A549 (cell line): ENCODE results near the gene COPZ2. TPM values are rescaled to one million over a fixed set of nuclear protein-coding genes. Genes with fewer than 3 reads are reported as not detected.

ENCODE experiments used
- ATAC-seq, 2 experiments: fragments of 200-7000 bp in 1 of 2; fragments of >200 bp in 1 of 2; cut with Nextera tagmentation in 1 of 2; cut with Tn5 transposase in 1 of 2; 3 replicates each; pipeline versions ENCODE4 v1.8.0 to v1.9.1; 2018 to 2020; ENCODE audit warnings: mild to moderate bottlenecking in 1 of 2, moderate library complexity in 1 of 2
- CTCF ChIA-PET: fragments of 300-600 bp; sonication (Branson Sonifier 250); formaldehyde crosslinking; extraction: SDS; loops from one replicate; lab custom pipeline; 2021; ENCODE audit warnings: antibody characterized with exemption, inconsistent platforms; lab: Yijun Ruan, JAX
- POLR2A ChIA-PET: fragments of 350-600 bp; formaldehyde crosslinking; extraction: SDS; loops from one replicate; lab custom pipeline; 2021; ENCODE audit warnings: antibody characterized with exemption, inconsistent platforms; lab: Yijun Ruan, JAX
- DNase-seq, 2 experiments: peaks; one replicate each; pipeline versions ENCODE4 v3.0.0 to v3.0.0-alpha.2; 2011 to 2016; ENCODE audit warnings: low read depth in 1 of 2, low spot score in 1 of 2
- FAIRE-seq: peaks from 2 replicates; lab custom pipeline; 2011; peaks lifted over from hg19 to GRCh38; lab: Jason Lieb, UNC
- H3K27ac ChIP-seq, 2 experiments: fragments of >200 bp; sonication (Bioruptor Twin); formaldehyde crosslinking; 3 replicates each; pipeline ENCODE4 v1.5.1; 2016 to 2017
- H3K4me1 ChIP-seq: fragments of >200 bp; sonication (Bioruptor Twin); formaldehyde crosslinking; 3 replicates; pipeline ENCODE4 v1.6.1; 2016
- H3K4me2 ChIP-seq: fragments of >200 bp; sonication (Bioruptor Twin); formaldehyde crosslinking; 3 replicates; pipeline ENCODE4 v1.6.1; 2016
- H3K4me3 ChIP-seq: fragments of >200 bp; sonication (Bioruptor Twin); formaldehyde crosslinking; 3 replicates; pipeline ENCODE4 v1.5.1; 2016
- H3K9me3 ChIP-seq: fragments of >200 bp; sonication (Bioruptor Twin); formaldehyde crosslinking; 3 replicates; pipeline ENCODE4 v1.6.1; 2016
- BHLHE40 ChIP-seq: IDR thresholded peaks from 2 replicates; pipeline ENCODE4 v1.6.1; 2012; ENCODE audit warnings: low read depth, low read length, inconsistent platforms
- CBX2 ChIP-seq: fragments of 200-600 bp; sonication (generic); IDR thresholded peaks from 2 replicates; pipeline ENCODE4 v1.6.1; 2016; ENCODE audit warnings: low read depth, mild to moderate bottlenecking, borderline replicate concordance
- CHD4 ChIP-seq: fragments of 200-600 bp; sonication (generic); IDR thresholded peaks from 2 replicates; pipeline ENCODE4 v1.6.1; 2016; ENCODE audit warnings: antibody characterized with exemption, mild to moderate bottlenecking, borderline replicate concordance
- EHF ChIP-seq: fragments of 250-450 bp; sonication (Bioruptor Pico); IDR thresholded peaks from 2 replicates; pipeline ENCODE4 v1.5.0; 2020; ENCODE audit warnings: mild to moderate bottlenecking
- EP300 ChIP-seq, 2 experiments: fragments of >200 bp; sonication (Bioruptor Twin); formaldehyde crosslinking; IDR thresholded peaks; 2 replicates in 1 of 2; 3 replicates in 1 of 2; pipeline ENCODE4 v1.6.1; 2016 to 2017
- FOXS1 ChIP-seq: fragments of 250-450 bp; sonication (Bioruptor Pico); IDR thresholded peaks from 2 replicates; pipeline ENCODE4 v1.5.0; 2020; ENCODE audit warnings: mild to moderate bottlenecking, moderate library complexity
- HOXB13 ChIP-seq: fragments of 250-450 bp; sonication (Bioruptor Pico); IDR thresholded peaks from 2 replicates; pipeline ENCODE4 v1.5.0; 2020; ENCODE audit warnings: low read depth, mild to moderate bottlenecking, moderate library complexity
- HOXB5 ChIP-seq: fragments of 250-450 bp; sonication (Bioruptor Pico); IDR thresholded peaks from 2 replicates; pipeline ENCODE4 v1.5.0; 2020; ENCODE audit warnings: mild to moderate bottlenecking, moderate library complexity
- KDM1A ChIP-seq: fragments of 200-600 bp; sonication (generic); IDR thresholded peaks from 2 replicates; pipeline ENCODE4 v1.6.1; 2016; ENCODE audit warnings: low read depth, mild to moderate bottlenecking
- POLR2AphosphoS2 ChIP-seq: conservative IDR thresholded peaks from 2 replicates; pipeline ENCODE4 v1.6.1; 2012; ENCODE audit warnings: low read length, improper control_type of control experiment, inconsistent platforms
- SMC3 ChIP-seq: fragments of >200 bp; sonication (Bioruptor Twin); formaldehyde crosslinking; IDR thresholded peaks from 3 replicates; pipeline ENCODE4 v1.6.1; 2018; ENCODE audit warnings: inconsistent platforms
- SREBF2 ChIP-seq: fragments of 450-650 bp; IDR thresholded peaks from 2 replicates; pipeline ENCODE4 v1.6.1; 2014; ENCODE audit warnings: mild to moderate bottlenecking, moderate library complexity
- TFCP2L1 ChIP-seq: fragments of 250-450 bp; sonication (Bioruptor Pico); IDR thresholded peaks from 2 replicates; pipeline ENCODE4 v1.5.0; 2021; ENCODE audit warnings: mild to moderate bottlenecking
- ZSCAN20 ChIP-seq: fragments of 250-450 bp; sonication (Bioruptor Pico); IDR thresholded peaks from 2 replicates; pipeline ENCODE4 v1.8.0; 2022; ENCODE audit warnings: mild to moderate bottlenecking, moderate library complexity
- WGBS: methylation state at CpG from one replicate; pipeline ENCODE4 v1.1.6; 2017; ENCODE audit errors: missing lambda C conversion rate; 5-methylcytosine and 5-hydroxymethylcytosine counted together
- polyA plus RNA-seq, 4 experiments: library from polyadenylated mRNA; depleted of rRNA in 3 of 4; stranded (reverse); fragments of >200 nt; fragmentation: RNase III in 1 of 4; extraction: RNeasy Plus Mini Kit Qiagen cat#74134 plus additional on column Dnase treatment in 1 of 4; gene quantifications; 2 replicates in 3 of 4; 3 replicates in 1 of 4; pipeline ENCODE4 v1.2.3, GENCODE V29; 2011 to 2017
- TF ChIP-seq, protein P1 (sequence below): fragments of 150-350 bp; IDR thresholded peaks from 2 replicates; pipeline ENCODE4 v1.6.1; 2014; ENCODE audit warnings: low read depth, mild to moderate bottlenecking, low read length
- TF ChIP-seq, protein P2 (sequence below): fragments of 200-600 bp; sonication (generic); IDR thresholded peaks from 2 replicates; pipeline ENCODE4 v1.6.1; 2016; ENCODE audit warnings: antibody characterized with exemption, mild to moderate bottlenecking, moderate library complexity
- TF ChIP-seq, protein P3 (sequence below): fragments of >200 bp; sonication (Bioruptor Twin); formaldehyde crosslinking; IDR thresholded peaks from 3 replicates; pipeline ENCODE4 v1.6.1; 2016
- TF ChIP-seq, protein P4 (sequence below): IDR thresholded peaks from 2 replicates; pipeline ENCODE4 v1.6.1; 2012
- TF ChIP-seq, protein P5 (sequence below): fragments of 450-650 bp; IDR thresholded peaks from 2 replicates; pipeline ENCODE4 v1.6.1; 2014; ENCODE audit warnings: antibody characterized with exemption

COPZ2 gene
- polyA plus RNA-seq, 2 of the 4 experiments (the other 2 are of a cell fraction): 10.6 to 19.3 TPM

DNA sequence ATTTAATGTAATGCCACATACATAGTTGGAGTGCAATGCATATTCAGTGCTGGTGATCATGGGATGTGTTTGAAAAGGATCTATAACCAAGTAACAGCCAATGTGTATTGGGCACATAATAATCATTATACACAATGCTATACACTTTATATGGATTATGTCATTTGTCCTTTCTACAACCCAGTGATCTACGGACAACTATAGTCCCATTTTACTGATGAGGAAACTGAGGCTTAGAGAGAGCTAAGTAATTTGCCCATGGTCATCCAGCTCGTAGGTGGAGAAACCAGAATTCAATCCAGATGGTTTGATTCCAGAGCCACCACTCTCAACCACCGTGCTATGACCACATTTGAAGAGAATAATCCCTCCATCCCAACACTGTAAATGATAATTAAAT lies 27.4 kb downstream of the COPZ2 start:
- ChIA-PET CTCF (interaction anchor here (0.6 to 18.5 kb wide), 11 partner anchors 10 to 167 kb away, joined by 3 to 766 read pairs (median 7); partner anchors contain the start of genes CDK5RAP3, PNPO and PRR15L), POLR2A (interaction anchor here (0.6 kb wide), 1 partner anchor 62 kb away, joined by 3 read pairs; no protein-coding TSS in a partner anchor)
- Histone ChIP-seq H3K4me2 (no peak overlapping the region), H3K9me3 (no peaks in the 10 kb centered on the region), H3K4me1 (0 out of 3 replicates have a peak, but pooled peaks cover 3% of the 10 kb centered on the region), H3K4me3 (no peak overlapping the region), H3K27ac (no peak overlapping the region)
- TF ChIP-seq, protein P1, sequence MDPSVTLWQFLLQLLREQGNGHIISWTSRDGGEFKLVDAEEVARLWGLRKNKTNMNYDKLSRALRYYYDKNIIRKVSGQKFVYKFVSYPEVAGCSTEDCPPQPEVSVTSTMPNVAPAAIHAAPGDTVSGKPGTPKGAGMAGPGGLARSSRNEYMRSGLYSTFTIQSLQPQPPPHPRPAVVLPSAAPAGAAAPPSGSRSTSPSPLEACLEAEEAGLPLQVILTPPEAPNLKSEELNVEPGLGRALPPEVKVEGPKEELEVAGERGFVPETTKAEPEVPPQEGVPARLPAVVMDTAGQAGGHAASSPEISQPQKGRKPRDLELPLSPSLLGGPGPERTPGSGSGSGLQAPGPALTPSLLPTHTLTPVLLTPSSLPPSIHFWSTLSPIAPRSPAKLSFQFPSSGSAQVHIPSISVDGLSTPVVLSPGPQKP: no peak
- TF ChIP-seq POLR2AphosphoS2 (no peak), HOXB5 (no peak), EHF (CRISPR knock-in tag) (no peak), SREBF2 (no peak), EP300 (IDR thresholded peaks at IDR 0.05) (no peak)
- 66% methylated on average over 3 of the region's 3 CpGs for WGBS
- no peak for FAIRE-seq
- no peak for ATAC-seq
- no peak for DNase-seq

DNA sequence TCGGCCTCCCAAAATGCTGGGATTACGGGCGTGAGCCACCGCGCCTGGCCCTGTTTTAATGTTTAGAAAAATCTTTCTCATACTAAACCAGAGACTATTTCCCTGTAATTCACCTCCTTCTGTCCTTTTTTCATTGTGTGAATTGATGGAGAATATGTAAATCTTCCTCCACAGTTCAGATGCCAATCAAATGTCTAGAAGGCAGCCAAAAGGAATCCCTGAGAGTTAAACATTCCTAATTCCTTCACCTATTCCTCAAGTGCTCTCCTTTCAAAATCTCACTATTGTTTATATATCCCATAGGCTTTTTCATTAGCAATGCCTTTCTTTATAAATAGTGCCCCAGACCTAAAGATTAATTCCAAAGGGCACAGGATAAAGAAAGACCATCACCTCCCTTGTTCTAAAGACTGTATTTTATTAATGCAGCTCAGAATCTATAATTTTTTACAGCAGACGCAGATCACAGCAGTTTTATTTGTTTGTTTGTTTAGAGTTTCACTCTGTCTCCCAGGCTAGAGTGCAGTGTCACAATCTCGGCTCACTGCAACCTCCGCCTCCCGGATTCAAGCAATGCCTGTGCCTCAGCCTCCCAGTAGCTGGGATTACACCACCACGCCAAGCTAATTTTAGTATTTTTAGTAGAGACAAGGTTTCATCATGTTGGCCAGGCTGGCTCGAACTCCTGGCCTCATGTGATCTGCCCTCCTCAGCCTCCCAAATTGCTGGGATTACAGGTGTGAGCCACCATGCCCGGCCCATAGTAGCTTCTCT lies 30.5 kb downstream of the COPZ2 start:
- ChIA-PET POLR2A (no interaction called here), CTCF (interaction anchor here (0.5 to 18.5 kb wide), 7 partner anchors 9 to 164 kb away, joined by 3 to 766 read pairs (median 6); partner anchors contain the start of gene CDK5RAP3)
- H3K27ac ChIP-seq: no peak overlapping the region
- no peak overlapping the region for H3K4me2 ChIP-seq
- FAIRE-seq: no peak
- H3K4me1 ChIP-seq: peaks cover 17% of the 10 kb centered on the region
- no peaks in the 10 kb centered on the region for H3K9me3 ChIP-seq
- H3K4me3 ChIP-seq: no peak overlapping the region
- no peak for DNase-seq
- ATAC-seq: no peak
- no peak for TF ChIP-seq HOXB13 (CRISPR knock-in tag)
- no peak for TF ChIP-seq EP300 (IDR thresholded peaks at IDR 0.05)
- no peak for TF ChIP-seq CHD4
- TF ChIP-seq POLR2AphosphoS2: no peak
- TF ChIP-seq SMC3: no peak
- TF ChIP-seq CBX2: no peak
- TF ChIP-seq, protein P2, sequence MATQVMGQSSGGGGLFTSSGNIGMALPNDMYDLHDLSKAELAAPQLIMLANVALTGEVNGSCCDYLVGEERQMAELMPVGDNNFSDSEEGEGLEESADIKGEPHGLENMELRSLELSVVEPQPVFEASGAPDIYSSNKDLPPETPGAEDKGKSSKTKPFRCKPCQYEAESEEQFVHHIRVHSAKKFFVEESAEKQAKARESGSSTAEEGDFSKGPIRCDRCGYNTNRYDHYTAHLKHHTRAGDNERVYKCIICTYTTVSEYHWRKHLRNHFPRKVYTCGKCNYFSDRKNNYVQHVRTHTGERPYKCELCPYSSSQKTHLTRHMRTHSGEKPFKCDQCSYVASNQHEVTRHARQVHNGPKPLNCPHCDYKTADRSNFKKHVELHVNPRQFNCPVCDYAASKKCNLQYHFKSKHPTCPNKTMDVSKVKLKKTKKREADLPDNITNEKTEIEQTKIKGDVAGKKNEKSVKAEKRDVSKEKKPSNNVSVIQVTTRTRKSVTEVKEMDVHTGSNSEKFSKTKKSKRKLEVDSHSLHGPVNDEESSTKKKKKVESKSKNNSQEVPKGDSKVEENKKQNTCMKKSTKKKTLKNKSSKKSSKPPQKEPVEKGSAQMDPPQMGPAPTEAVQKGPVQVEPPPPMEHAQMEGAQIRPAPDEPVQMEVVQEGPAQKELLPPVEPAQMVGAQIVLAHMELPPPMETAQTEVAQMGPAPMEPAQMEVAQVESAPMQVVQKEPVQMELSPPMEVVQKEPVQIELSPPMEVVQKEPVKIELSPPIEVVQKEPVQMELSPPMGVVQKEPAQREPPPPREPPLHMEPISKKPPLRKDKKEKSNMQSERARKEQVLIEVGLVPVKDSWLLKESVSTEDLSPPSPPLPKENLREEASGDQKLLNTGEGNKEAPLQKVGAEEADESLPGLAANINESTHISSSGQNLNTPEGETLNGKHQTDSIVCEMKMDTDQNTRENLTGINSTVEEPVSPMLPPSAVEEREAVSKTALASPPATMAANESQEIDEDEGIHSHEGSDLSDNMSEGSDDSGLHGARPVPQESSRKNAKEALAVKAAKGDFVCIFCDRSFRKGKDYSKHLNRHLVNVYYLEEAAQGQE: no peak
- TF ChIP-seq, protein P3, sequence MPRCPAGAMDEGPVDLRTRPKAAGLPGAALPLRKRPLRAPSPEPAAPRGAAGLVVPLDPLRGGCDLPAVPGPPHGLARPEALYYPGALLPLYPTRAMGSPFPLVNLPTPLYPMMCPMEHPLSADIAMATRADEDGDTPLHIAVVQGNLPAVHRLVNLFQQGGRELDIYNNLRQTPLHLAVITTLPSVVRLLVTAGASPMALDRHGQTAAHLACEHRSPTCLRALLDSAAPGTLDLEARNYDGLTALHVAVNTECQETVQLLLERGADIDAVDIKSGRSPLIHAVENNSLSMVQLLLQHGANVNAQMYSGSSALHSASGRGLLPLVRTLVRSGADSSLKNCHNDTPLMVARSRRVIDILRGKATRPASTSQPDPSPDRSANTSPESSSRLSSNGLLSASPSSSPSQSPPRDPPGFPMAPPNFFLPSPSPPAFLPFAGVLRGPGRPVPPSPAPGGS: no peak
- TF ChIP-seq, protein P4, sequence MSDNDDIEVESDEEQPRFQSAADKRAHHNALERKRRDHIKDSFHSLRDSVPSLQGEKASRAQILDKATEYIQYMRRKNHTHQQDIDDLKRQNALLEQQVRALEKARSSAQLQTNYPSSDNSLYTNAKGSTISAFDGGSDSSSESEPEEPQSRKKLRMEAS: no peak
- no peak for TF ChIP-seq ZSCAN20 (CRISPR knock-in tag)
- no peak for TF ChIP-seq TFCP2L1
- TF ChIP-seq, protein P5, sequence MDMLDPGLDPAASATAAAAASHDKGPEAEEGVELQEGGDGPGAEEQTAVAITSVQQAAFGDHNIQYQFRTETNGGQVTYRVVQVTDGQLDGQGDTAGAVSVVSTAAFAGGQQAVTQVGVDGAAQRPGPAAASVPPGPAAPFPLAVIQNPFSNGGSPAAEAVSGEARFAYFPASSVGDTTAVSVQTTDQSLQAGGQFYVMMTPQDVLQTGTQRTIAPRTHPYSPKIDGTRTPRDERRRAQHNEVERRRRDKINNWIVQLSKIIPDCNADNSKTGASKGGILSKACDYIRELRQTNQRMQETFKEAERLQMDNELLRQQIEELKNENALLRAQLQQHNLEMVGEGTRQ: no peak
- no peak for TF ChIP-seq KDM1A
- TF ChIP-seq BHLHE40: no peak
- TF ChIP-seq FOXS1 (CRISPR knock-in tag): no peak
- WGBS: 83% methylated on average over 12 of the region's 12 CpGs
